HG03520 (cell line): Measurements from ENCODE around the gene S100A7.
"Not testable (repeated sequence)": the region's sequence is repeated elsewhere in the genome, so short reads cannot be mapped to it uniquely, and the experiment has no call there.

Experiments used
- ATAC-seq: cut with Tn5 transposase; IDR thresholded peaks from one replicate; pipeline ENCODE4 v1.9.1; 2021; ENCODE audit warnings: mild to moderate bottlenecking, moderate library complexity; ENCODE audit not compliant: unreplicated experiment

Gene S100A7

GRCh38 chr1:153431928-153432327 is 28.5 kb downstream of the S100A7 start:
- no peak for ATAC-seq

GRCh38 chr1:153431427-153431826 is 29.0 kb downstream of the S100A7 start:
- ATAC-seq = no peak

GRCh38 chr1:153431002-153431401 is 29.4 kb downstream of the S100A7 start:
- ATAC-seq = no peak

- no peak for ATAC-seq
Measured at GRCh38 chr1:153430561-153430960, 29.9 kb downstream of the S100A7 start.

GRCh38 chr1:153430166-153430553 is 30.3 kb downstream of the S100A7 start:
- ATAC-seq = no peak

GRCh38 chr1:153429266-153430165 is 30.9 kb downstream of the S100A7 start:
- no peak for ATAC-seq

GRCh38 chr1:153428791-153429190 is 31.7 kb downstream of the S100A7 start:
- ATAC-seq = no peak

- no peak for ATAC-seq
Measured at GRCh38 chr1:153428073-153428638, 32.3 kb downstream of the S100A7 start.

- no peak for ATAC-seq
Measured at GRCh38 chr1:153426809-153427208, 33.6 kb downstream of the S100A7 start.

GRCh38 chr1:153422450-153423068 is 37.9 kb downstream of the S100A7 start:
- ATAC-seq = no peak

GRCh38 chr1:153420306-153420705 is 40.1 kb downstream of the S100A7 start:
- ATAC-seq = no peak

GRCh38 chr1:153419436-153419793 is 41.0 kb downstream of the S100A7 start:
- not testable (repeated sequence) for ATAC-seq

- not testable (repeated sequence) for ATAC-seq
Measured at GRCh38 chr1:153418758-153419435, 41.6 kb downstream of the S100A7 start.

- ATAC-seq = no peak
Measured at GRCh38 chr1:153417136-153417888, 43.1 kb downstream of the S100A7 start.

GRCh38 chr1:153415850-153416570 is 44.4 kb downstream of the S100A7 start, which contains the start of gene S100A7A:
S100A7A (plus strand) TSS chr1:153416520; CDS start chr1:153418083, 1,563 bp downstream.
- ATAC-seq = no peak

- ATAC-seq = not testable (repeated sequence)
Measured at GRCh38 chr1:153413961-153414360, 46.5 kb downstream of the S100A7 start.
